HG03571 (cell line): ENCODE measurements around the gene ASB9.
"Not testable (repeated sequence)": the region's sequence is repeated elsewhere in the genome, so short reads cannot be mapped to it uniquely, and the experiment has no call there.

Experiments
- ATAC-seq: cut with Tn5 transposase; IDR thresholded peaks from one replicate; pipeline ENCODE4 v1.9.1; 2021; ENCODE audit not compliant: unreplicated experiment

ASB9 gene

DNA sequence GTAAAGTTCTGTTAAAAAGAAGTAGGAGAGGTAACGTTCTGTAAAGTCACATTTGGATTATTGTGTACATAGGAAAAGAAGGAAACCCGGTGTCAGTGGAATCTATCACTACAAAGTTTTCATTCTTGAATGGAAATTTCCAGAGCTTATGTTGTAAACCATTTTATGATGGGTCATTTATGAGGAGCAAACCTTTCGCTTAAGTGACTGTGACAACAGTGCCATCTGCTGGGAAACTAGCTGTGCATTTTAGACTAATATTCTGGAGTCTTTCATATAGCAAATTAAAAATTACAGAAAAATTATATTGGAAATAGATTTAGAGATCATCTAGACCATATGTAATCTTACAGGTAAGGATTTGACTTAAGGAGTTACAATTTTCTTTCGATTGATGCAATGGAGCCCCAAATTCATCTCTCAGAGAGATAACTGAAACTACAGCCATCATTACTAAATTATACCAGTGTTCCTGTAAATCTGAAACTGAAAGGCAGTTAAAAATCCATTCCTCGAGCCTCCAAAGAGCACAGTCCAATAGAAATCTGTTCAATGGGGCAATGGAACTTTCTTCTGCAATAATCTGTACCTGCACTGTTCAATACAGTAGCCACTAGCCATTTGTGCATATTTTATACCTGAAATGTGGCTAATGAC is 26.9 kb downstream of the ASB9 start:
- no peak for ATAC-seq

DNA sequence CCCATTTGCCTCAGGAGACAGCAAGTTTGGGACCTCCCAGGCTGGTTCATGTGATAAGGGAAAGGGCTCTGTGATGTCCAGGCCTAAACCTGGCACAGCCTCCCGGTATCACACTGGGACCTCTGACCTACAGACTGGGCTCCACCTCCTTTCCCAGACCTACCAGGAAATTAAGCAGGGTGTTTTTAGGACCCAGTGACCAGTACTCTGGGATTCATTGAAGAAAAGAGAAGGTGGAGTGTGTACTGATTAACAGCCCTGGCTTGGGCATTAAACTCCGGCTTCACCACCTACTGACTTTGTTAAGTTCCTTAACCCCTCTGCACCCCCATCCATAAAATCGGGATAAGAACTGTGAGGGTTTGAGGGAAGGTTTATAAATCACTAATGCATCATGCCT is 28.6 kb downstream of the ASB9 start:
- no peak for ATAC-seq

DNA sequence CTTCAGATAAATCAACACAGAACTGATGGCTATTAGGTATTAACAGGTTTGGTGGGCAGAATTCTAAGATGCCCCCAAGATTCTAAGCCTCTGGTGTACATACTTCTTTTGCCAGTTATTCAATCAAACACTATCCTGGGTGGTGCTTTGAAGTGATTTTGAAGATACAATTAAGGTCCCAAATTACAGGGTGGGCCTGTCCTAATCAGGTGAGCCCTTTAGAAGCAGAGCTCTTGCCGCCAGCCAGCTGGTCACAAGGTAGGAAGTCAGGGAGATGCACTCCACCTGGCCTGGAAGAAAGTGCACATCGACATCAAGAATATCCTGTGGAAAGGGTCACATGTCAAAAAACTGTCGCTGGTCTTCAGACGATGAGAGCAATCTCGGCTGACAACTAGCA is 29.5 kb downstream of the ASB9 start:
- ATAC-seq = no peak

DNA sequence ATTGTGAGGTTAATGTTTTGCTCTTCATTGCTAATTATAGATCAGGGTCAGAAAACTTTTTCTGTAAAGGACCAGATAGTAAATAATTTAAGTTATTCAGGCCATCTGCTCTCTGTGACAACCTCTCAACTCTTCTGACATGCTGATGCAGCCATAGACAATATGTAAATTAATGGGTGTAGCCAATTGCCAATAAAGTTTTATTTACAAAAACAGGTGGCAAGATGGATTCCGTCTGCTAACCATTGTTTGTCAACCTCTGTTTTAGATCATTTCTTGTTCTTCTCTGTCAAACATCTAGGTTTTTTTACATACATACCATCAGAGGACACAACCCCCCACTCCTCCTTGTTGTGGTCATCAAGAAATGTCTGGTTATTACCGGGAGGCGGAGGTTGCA is 33.7 kb downstream of the ASB9 start:
- ATAC-seq = no peak

DNA sequence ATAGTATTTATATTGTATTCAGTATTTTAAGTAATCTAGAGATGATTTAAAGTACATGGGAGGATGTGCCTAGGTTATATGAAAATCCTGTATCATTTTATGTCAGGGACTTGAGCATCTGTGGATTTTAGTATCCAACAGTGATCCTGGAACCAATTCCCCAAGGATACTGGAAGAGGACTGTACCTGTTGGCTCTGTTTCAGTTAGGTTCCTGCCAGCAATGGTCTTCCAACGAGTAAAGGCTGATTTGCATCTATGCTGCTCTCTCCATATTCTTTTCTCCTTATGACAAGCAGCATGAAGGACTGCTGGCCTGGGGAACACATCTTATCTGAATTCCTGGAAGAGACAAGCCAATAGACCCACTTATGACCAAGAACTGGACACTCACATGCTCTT is 34.9 kb downstream of the ASB9 start:
- no peak for ATAC-seq

DNA sequence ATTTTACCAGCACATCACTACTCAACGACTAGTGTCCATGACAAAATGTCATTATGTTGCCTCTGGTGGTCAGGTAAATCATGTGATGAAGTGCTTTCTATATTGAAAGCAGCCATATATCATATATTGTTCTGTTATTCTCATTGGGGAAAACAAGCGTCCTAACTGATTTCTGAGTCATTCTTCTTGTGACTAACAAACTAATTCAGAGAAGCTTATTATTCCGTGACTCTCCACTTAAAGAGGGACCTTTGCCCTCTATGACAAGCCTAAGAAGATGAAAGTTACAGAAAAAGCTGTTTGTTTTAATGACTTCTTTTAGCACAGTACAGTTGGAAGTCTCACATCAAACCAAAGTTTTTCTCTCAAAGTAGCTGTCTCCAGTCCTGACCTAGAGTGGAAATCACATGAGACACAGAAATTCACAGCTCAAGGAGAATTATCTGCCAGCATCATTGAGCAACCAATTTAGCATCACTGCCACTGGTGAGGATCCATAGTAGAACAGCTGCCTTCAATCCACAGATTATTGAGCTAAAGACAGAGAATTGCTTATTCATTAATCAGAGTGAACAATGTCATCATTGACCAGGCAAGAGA is 36.4 kb downstream of the ASB9 start:
- no peak for ATAC-seq

DNA sequence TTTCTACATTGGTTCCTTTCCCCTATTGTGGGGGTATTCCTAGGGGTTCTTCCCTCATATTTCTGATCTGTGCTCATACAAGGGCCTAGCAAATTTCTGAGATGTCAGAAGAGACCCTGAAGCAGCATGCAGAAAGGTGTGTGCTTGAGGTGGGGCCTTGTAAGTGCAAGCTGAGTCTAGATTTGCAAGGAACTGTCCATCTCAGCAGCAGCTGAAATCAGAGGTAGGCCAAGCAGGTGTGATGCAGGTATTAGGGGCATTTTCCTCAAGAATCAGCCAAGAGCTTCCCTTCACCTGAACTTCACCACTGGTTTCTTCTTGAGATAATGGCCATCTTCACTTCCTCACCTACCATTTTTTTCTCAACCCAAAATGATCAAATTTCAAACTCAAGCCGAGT is 45.1 kb downstream of the ASB9 start:
- no peak for ATAC-seq

DNA sequence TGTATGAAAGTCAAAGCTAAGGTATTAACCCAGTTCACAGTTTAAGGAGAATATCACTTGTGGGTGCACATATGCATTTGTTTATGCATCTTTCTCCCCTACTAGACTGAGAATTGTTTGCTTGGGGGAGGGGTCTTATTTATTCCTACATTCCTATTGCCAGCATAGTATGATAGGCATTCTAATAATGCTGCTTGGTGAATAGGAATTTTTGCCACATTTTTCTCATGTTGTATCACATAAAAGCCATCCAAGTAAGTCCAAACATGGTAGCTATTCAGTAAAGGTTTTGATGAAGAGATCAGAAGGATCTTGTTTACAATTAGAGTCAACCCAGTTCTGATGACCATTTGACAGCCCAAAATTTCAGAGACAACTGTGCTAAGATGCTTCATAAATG is 48.6 kb downstream of the ASB9 start:
- ATAC-seq = no peak

DNA sequence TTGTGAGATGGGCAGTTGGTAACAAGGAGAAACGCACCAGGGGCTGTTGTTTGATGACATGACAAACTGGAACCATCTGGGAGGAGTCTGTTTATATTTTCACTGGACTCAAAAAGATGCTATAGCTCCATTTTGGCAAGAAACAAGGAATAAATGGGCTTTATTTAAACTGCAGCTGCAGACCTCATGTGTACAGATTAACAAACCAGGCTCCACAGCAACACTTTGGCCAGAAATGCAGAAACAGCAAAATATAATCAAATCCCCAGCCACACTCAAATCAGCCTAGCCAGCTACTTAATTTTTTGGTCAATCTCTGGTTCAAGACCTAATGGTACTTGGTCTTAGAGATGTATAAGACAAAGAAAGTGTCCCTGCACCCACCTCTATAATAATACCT is 52.7 kb downstream of the ASB9 start:
- ATAC-seq = no peak

DNA sequence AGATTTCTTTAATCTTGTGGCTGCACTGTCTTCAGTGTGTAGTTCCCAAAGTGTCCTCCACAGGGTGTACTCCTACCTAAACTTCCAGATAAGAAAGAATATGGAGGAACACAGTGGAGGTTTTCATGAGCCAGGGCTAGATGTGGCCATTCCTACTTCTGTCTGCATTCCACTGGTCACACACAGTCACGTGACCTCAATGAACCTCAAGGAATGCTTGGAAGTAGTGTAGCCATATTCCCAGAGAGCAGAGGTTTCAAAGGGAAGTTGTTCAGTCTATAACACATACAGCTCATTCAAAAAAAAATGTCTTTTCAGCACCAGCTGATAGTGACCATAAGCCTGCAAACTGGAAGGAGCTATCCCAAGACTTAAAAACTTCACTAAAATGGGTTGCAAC is 53.6 kb downstream of the ASB9 start:
- no peak for ATAC-seq

DNA sequence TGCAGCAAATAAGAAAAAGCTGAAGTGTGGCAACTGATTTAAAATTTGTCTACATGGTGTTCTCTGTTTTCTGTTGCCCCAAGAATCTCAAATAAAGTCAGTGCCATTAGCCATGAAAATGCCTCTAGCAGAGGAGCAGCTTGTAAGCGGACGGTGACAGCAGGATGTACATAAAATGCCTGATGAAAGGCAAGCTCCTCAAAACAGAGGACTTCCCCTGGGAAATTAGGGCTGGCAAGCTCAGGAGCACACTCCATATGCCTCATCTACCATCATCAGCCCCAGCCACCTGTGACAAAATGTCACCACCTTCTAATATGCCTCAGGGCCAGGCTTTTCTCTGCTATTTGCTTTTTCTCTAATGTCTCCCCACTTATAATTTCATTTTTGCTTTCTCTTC is 54.5 kb downstream of the ASB9 start:
- no peak for ATAC-seq

DNA sequence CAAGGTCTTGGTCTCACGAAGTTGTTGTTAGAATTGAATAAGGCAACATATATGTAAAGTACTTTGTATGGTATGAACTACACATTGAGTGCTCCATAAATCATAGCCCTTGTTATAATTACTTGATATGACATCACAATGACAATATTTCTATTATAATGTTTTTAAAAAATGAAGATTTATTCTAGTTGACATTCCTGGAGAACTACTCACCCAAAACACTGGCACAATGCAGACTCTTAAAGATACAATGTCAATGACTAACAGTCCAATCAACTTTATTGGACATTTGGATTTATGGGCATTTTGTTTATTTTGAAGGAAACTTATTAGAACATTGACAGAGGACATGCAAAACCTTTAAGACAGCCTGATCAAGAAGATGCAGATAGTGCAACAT is 55.3 kb downstream of the ASB9 start:
- ATAC-seq = no peak

DNA sequence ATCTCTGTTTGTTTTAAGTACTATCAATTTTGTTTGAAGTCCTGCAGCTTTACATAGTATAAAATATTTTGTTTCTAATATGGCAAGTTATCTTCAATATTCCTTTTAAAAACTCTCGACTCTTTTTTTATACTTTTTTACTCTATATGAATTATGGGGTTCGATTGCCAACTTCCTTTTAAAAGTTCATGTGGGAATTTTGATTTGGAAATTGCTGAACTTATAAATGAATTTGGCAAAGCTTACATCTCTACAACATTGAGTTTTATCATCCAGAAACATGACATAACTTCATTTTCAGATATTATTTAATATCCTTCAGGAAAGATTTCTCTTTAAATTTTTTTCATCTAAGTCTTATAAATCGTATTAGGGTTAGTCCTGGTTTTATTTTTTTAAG is 60.8 kb downstream of the ASB9 start:
- no peak for ATAC-seq

DNA sequence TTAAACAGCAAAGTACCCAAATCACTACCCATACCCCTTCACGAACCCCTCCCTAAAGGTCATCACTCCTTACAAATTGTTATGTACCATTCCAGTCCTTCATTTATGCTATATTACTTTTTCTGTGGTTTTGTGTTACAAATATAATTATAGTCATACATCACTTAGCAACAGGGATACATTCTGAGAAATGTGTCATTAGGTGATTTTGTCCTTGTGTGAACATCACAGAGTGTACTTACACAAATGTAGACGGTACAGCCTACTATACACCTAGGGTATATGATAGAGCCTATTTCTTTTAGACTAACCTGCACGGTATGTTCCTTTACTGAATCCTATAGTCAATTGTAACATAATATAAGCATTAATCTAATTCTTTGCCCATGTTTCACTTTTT is 61.9 kb downstream of the ASB9 start:
- ATAC-seq = no peak

DNA sequence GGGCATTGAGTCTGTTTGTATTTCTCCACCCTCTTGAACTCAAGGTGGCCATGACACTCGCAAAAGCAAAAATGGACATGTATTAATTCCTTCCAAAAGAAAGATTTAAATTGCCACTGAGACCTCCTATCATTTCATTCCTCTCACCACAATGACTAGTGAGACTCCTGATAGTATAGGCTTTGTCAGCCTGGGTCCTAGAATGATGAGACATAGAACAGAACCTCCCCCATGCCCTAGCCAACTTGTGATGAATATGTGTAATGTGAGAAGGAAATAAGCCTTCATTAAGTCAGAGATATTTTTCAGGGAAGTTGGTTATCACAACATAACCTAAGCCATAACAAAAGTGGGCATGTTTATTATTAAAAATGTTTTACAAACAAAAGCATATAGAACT is 62.5 kb downstream of the ASB9 start:
- ATAC-seq = no peak

DNA sequence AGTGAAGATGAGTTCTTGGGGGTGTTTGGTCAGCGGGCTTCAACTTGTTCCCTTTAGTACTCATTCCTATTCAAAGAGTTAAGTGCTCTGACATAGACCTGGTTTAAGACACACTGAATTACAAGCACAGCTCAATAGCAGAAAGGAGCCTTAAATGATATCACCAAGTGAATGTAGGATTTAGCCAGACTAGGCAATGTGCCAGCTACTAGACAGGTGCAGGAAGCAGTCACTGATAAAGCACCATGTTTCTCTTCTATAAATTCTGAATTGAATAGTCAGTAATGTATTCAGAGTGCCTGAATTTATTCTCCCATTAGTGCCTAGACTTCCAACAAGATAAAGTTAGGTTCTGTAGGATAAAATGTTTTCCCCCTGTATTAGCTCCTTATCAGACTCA is 63.6 kb downstream of the ASB9 start:
- ATAC-seq = no peak

DNA sequence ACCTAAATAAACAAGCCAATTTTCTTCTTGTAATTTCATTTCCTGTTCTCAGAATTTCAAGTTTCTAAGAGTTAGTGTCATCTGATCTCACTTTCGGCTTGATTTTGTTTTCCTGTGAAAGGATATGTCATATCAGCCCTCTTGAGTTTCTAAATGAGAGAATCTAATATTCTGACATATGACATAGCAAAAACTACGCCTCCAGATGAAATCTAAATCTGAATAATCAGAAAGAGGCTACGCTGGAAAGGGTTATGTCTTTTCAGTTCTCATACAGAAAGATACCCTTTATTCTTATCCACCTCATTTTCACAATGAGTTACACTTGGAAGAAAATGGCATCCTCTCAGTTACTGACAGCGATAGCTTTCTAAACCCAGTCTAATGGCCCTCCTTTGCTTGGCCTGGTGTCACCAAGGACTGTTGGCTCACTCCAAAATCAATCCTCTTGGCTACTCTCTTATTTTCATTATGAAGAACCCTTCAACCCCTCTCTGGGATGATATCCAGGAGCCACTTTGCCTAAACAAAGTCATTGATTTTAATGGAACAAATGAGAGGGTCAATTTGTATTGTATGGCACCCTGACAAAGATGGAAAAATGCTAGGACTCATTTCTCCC is 65.6 kb downstream of the ASB9 start:
- peak; percentile 79 for ATAC-seq

DNA sequence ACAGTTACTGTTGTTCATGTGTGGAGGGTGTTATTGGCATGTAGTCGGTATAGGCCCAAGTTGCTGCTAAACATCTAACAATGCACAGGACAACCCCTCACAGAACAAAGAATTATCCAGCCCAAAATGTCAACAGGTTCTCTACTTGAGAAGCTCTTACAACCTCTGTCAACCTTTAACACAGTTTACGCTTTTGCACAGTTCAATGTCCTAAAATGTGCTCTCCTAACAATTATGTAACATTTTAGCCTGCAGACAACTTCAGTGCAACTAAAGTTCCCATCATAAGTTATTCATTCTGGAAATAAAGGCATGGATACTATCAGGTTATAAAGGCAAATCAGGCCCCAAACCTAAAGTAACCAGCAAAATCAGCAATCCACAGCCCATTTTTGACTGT is 66.2 kb downstream of the ASB9 start:
- ATAC-seq = no peak

DNA sequence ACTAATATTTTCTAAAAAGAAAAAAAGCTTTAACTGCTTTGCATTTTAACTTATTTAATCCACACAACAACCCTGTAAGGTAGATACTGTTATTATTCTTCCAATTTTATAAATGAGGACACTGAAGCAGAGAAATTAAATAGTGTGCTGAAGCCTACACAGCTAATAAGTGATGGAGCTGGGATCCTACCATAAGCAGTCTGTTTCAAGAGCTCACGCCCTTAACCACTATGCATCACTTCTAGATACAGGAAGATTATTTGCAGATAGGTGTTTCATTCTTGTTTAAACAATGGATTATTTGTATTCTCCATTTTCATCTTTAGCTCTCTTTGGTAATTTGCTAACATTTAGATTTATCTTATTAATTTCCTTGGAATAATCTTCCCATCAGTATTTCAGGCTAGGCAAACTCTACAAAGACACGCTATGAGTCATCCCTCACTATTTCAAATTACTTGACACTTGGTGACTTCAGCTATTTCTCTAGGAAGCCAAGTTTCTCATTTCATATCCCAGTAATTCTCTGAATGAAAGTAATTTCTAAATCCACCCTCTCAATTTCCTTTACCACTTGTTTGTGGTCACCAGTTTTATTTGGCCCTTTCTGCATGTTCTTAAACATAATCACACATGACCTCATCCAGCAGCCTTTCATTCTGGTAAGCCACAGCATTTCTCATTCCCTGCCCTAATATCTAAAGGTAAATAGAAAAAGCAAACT is 67.3 kb downstream of the ASB9 start:
- ATAC-seq = no peak

DNA sequence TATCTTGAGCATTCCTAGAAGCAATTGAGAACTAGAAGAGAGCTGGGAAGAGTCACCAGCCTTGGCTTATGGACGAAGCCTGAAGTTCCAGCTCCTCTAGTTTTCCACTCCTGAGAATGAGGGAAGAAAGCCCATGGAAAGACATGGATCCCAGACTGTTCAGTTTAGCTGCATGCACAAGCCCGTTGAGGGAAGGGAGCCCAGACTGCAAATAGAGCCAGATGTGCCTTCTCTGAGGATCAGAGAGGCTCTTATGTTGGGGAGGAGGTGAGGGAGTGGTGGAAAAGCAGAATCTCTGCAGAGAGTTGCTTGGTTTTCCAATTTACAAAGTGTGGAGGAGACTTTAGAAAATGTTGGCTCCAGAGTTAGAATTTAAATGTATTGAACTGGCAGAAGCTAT is 69.0 kb downstream of the ASB9 start:
- no peak for ATAC-seq

DNA sequence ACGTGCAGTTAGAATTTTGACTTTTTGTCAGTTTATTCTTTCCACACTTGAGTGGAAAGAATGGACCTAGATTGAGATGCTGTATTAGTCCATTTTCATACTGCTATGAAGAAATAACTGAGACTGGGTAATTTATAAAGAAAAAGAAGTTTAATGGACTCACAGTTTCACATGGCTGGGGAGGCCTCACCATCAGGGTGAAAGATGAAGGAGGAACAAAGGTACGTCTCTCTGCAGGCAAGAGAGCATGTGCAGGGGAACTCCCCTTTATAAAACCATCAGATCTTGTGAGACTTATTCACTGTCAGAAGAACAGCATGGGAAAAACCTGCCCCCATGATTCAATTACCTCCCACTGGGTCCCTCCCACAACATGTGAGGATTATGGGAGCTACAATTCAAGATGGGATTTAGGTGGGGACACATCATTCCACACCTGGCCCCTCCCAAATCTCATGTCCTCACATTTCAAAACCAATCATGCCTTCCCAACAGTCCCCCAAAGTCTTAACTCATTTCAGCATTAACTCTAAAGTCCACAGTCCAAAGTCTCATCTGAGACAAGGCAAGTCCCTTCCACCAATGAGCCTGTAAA is 71.2 kb downstream of the ASB9 start:
- not testable (repeated sequence) for ATAC-seq

DNA sequence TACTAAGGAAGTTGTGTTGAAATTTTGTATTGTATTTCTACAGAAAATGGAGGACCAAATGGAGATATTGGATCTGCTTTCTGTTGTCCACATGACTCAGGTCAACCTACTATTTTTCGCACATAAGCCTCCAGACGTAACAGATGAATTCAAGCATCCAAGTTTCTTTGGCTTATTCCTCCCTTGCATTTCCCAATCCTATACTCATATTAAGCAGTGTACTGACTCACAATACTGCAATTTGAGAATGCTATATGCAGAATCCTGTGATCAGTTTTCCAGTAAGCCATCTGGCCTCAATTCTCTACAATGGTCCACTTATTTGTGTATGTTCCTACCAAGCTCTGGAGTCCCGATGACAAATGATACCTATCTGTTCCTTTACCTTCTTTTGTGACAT is 75.7 kb downstream of the ASB9 start:
- no peak for ATAC-seq
